NOMO-1 treated with dmso at 0.1 percent for 144 hours (cell line): ENCODE measurements around the gene RARRES2.

Experiments used
- DNase-seq: peaks from one replicate; lab custom pipeline; 2025; ENCODE audit not compliant: unreplicated experiment; lab: John Stamatoyannopoulos, UW

RARRES2 gene

GRCh38 chr7:150377196-150377595 lies 35.8 kb upstream of the RARRES2 start:
- no peak for DNase-seq

GRCh38 chr7:150376560-150376959 lies 35.1 kb upstream of the RARRES2 start:
- no peak for DNase-seq

- no peak for DNase-seq
Measured at GRCh38 chr7:150375662-150376521, 34.5 kb upstream of the RARRES2 start.

- DNase-seq, result no peak
Measured at GRCh38 chr7:150374472-150374871, 33.0 kb upstream of the RARRES2 start.

- DNase-seq, result no peak
Measured at GRCh38 chr7:150374026-150374425, 32.6 kb upstream of the RARRES2 start.

GRCh38 chr7:150373049-150373801 lies 31.8 kb upstream of the RARRES2 start:
- DNase-seq, result no peak

GRCh38 chr7:150372271-150373048 lies 31.0 kb upstream of the RARRES2 start:
- DNase-seq, result no peak

GRCh38 chr7:150371996-150372270 lies 30.5 kb upstream of the RARRES2 start:
- DNase-seq, result no peak

- no peak for DNase-seq
Measured at GRCh38 chr7:150371131-150371995, 29.9 kb upstream of the RARRES2 start.

GRCh38 chr7:150370612-150371071 lies 29.2 kb upstream of the RARRES2 start:
- no peak for DNase-seq

- no peak for DNase-seq
Measured at GRCh38 chr7:150369748-150370501, 28.5 kb upstream of the RARRES2 start.

- no peak for DNase-seq
Measured at GRCh38 chr7:150368884-150369747, 27.7 kb upstream of the RARRES2 start.

- peak; percentile 40 for DNase-seq
Measured at GRCh38 chr7:150368096-150368883, 26.9 kb upstream of the RARRES2 start, which contains the start of gene REPIN1. Gene REPIN1, plus strand, starts transcription at chr7:150368822. Its CDS starts 890 bp downstream, at chr7:150369712.

- no peak for DNase-seq
Measured at GRCh38 chr7:150367677-150368095, 26.3 kb upstream of the RARRES2 start.

- DNase-seq, result peak; percentile 59
Measured at GRCh38 chr7:150365673-150366398, 24.4 kb upstream of the RARRES2 start.

GRCh38 chr7:150365194-150365593 lies 23.8 kb upstream of the RARRES2 start:
- DNase-seq, result no peak

GRCh38 chr7:150363872-150364271 lies 22.4 kb upstream of the RARRES2 start:
- peak; percentile 19 for DNase-seq
